IPS DF 19.7 (cell line): ENCODE measurements around the gene C1QTNF3.

Source experiments
- DNase-seq: peaks from one replicate; pipeline ENCODE4 v3.0.0-alpha.2; 2013; ENCODE audit warnings: low read depth, low spot score

The C1QTNF3 gene

DNA sequence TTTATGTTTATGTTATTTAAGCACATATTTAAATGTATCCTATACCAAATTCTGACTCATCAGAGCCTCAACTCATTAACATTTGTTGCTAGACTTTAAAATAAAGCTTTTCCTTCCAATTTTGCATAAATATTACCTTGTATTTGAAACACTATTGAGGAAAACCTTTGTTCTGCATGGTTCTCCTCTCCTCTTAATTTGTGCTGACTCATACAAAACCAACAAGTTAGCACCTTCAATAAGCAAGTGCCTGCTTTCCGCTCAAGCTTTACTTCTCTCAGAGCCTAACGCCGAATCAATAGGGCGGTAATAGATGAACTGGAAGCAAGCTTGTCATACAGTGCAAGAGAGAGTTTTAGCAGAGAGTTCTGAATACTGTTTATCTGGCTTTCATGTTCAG lies 43.0 kb downstream of the C1QTNF3 start:
- DNase-seq: no peak

DNA sequence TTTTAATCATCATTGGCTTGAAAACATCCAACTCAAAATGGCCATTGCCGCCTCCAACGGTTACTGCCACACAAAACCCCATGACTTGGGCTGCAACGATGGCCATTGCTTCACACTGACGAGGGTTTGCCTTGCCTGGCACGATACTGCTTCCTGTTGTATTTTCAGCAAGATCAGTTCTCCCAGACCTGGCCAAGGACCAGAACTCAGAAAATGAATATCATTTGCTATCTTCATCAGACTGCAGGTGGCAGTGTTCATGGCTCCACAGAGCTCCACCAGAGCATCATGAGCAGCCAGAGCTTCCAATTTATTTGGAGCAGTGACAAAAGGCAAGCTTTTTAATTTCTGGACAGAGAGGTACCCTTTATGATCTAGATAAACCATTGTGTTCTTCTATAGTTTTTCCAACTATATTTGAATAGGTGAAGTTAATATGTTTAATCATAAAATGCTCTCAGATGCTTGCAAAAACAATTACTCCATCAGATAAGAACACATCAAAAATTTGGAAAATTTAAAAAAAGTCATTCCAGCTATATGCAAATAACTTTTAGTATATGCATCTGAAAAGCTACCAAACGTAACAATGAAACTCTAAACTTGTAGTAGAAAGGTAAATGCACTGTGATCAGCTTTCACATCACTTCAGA lies 45.6 kb downstream of the C1QTNF3 start:
- DNase-seq: no peak

DNA sequence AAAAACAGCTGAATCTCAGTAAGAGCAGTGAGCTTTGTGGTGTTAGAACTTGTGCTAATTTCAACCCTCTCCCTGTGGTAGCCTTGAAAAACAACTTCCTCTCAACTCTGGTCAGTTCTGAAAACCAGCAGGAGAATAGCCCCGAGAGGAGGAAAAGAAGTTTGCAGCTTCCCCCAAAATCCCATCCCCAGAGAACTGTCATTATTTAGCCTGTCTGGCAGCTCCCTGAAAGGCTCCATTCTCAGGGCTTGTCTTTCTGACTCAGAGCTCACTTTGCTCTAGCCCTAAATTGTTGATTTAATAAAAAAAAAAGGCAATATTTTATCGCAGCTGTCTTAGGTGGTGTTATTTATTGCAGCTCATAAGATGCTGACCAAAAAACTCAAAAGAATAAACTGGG lies 47.1 kb downstream of the C1QTNF3 start:
- DNase-seq: no peak

GRCh38 chr5:33994845-33995244 lies 48.2 kb downstream of the C1QTNF3 start:
- DNase-seq: no peak

DNA sequence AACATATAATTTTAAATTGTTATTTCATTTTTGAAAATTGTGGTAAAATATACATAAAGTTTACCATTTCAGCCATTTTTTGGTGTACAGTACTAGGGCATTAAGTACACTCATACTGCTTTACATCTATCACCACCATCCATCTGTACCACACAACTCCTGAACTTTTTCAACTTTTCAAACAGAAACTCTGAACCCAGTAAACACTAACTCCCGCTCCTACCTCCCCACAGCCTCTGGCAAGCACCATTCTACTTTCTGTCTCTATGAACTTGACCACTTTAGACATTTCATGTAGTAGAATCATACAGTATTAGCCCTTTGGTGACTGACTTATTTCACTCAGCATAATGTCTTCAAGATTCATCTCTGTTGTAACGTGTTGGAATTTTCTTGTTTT lies 50.1 kb downstream of the C1QTNF3 start:
- no peak for DNase-seq

DNA sequence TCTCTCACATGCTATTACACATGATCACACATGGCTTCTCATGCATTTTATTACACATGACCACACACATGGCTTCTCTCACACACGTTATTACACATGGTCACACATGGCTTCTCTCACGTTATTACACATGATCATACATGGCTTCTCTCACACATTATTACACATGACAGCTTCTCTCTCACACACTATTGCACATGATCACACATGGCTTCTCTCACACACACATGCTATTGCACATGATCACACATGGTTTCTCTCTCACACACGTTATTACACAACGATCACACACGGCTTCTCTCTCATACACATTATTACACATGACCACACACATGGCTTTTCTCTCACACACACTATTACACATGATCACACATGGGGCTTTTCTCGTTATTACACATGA lies 57.6 kb downstream of the C1QTNF3 start:
- no peak for DNase-seq

DNA sequence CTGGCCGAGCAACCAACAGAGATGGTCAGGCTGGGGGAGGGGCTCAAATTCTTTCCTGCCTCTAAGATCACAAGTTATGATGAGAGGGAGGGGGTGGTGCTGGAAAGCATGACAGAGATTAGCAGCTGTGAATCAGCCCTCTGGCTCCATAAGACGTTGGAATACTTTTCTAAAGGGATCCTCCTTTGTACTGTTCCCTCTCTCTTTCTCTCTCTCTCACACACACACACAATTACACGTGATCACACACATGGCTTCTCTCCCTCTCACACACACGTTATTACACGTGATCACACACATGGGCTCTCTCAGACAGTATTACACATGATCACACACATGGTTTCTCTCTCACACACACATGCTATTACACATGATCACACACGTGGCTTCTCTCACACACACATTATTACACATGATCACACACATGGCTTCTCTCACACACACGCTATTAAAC lies 58.3 kb downstream of the C1QTNF3 start, which contains the start of gene SLC45A2:
Gene SLC45A2, minus strand, starts transcription at position 23 of the 454 bp plus-strand sequence. CDS start 110 bp downstream, outside the sequence.
- DNase-seq: no peak

DNA sequence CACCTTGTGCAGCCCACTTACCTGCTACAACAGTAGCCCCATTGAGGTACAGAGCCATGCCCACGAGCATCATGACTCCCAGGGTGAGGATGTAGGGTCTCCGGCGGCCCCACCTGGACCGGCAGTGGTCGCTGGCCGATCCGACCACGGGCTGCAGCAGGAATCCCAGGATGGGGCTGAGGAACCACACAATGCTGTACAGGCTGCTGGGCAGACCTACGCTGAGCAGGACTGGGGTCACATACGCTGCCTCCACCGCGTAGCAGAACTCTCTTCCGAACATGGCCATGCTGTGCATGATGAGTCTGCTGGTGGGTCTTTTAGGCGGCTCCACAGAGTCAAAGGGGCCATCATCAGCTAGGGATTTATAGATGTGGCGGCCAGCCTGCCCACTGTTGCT lies 58.8 kb downstream of the C1QTNF3 start:
- no peak for DNase-seq

- no peak for DNase-seq
These were observed 61.4 kb downstream of the C1QTNF3 start for GRCh38 chr5:33981408-33982162.

DNA sequence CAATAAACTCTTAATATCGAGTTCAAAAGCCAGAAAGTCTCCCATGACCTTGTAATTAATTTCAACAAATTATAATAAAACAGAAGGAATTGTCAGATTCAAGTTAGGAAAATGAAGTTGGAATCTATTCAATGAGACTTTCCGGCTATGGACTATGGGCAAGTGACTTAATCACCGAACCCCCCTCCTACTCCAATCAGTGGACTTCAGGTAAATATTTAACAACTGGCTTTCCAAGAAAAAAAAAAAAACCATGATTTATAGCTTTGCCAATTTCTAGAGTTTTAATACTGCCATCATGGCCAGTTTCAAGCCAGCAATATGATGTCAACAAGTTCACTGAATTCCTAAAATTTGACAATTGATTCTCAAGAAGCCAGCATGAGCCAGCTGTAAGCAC lies 63.0 kb downstream of the C1QTNF3 start:
- no peak for DNase-seq

DNA sequence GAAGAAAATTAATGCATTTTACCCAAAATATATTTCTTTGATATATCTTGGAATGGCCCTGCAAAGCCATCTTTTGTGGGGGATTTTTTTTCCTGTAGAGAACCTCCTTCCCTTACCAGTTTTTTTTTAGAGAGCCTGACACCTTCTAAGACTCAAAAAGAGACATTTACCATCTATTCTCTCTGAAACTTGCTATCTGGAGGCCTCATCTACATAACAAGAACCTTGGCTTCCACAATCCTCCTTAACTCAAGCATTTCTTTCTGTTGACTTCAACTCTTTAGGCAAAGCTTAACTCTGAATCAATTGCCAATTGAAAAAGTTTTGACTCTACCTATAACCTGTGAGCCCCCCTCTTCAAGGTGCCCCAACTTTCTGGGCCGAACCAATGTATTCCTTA lies 64.7 kb downstream of the C1QTNF3 start:
- DNase-seq: no peak

GRCh38 chr5:33976307-33976706 lies 66.7 kb downstream of the C1QTNF3 start:
- DNase-seq: no peak

DNA sequence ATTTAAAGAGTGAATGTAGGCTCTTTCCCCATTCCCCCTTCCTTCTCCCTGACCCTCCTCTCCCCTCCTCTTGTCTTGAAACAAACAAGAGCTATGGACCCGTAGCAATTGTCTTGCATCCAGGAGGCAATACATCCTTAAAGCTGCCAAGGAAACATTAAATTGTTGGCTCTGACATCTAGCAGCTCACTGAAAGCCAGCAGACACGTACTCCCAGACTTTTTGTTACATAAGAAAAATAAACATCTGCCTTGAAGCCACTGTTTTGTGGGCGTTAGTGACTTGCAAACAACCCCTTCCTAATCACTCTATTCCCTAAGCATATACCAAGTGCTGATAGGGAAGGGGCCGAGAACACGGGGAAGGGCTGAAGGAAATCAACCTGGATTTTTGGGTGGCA lies 67.2 kb downstream of the C1QTNF3 start:
- no peak for DNase-seq

DNA sequence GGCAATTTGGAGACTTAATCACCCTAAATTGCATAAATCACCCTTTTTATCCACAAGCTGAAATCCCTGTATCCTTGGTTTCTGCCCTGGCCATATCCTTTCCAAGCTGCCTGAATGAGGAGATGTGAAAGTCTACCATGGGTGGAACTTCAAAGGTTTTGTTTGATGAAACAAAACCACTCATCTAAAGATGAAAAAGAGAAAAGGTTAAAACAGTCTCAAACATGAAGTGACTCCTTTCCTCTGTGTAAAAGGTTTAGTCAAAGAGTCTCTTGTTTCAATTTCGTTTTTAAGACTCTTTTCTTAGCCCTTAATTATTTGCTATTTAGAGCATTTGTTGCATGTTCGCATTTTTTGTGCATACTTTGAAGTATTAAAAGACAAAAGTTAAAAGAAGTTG lies 69.7 kb downstream of the C1QTNF3 start:
- DNase-seq: no peak

DNA sequence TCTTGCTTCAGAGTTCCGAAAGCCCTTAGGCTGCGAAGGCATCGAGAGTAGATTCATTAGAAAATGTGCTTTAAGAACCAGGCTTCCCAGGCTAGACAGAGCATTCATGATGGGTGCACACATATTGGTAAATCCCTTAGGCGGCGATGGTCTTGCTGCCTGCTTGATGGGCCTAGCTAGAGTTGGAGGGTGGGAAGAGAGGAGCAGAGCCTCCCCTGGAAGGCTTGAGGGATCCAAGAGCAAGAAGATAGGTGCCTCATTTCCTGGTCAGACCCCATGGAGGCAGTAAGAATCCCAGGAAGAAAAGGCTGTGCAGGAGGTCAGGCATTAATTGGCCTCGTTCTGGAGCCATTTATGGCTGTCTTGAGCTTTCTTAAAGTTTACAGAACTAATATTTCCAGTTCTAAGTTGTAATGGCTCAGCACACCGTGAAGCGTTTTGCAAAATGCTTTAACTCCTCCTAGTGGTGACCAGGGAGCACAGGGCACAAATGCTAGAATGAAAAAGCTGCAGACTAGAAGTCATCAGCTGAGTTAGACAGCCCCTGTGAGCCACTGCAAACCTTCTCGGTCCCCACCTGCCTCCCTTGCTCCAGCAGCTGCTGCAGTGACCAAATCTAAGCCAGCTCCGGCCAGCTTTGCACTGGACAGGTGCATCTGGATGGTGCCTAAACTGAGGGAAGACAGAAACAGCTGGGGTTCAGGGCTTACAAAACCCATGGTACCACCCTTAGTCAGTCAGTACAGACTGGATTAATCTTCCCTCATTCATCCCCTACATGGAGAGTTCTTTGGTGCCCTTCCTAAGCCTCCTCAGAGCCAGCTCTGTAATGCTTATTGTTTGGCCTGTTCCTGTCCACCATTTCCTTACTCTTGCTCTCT lies 73.2 kb downstream of the C1QTNF3 start:
- DNase-seq: no peak

- DNase-seq: no peak
These were observed 74.6 kb downstream of the C1QTNF3 start for GRCh38 chr5:33968211-33969005.
